SK-N-SH treated with all-trans-retinoic acid at 6 μM for 48 hours (cell line): ENCODE measurements around the gene TNC.
A peak's percentile ranks its signal among the peaks of the same experiment; 100 is the strongest.

ENCODE experiments used
- ATAC-seq: fragments of 200-7000 bp; cut with Tn5 transposase; 3 replicates; pipeline ENCODE4 v1.9.1; 2020; ENCODE audit warnings: mild to moderate bottlenecking, moderate library complexity
- ARNTL ChIP-seq: fragments of 450-650 bp; formaldehyde crosslinking; IDR thresholded peaks from 2 replicates; pipeline ENCODE4 v1.5.0; 2020; ENCODE audit warnings: low read depth, mild to moderate bottlenecking, moderate library complexity, borderline replicate concordance
- BACH2 ChIP-seq: fragments of 250-450 bp; sonication (Bioruptor Pico); IDR thresholded peaks from 2 replicates; pipeline ENCODE4 v1.9.0; 2021; ENCODE audit warnings: mild to moderate bottlenecking, borderline replicate concordance
- CSDC2 ChIP-seq: fragments of 250-450 bp; sonication (Bioruptor Pico); IDR thresholded peaks from 2 replicates; pipeline ENCODE4 v1.5.0; 2020; ENCODE audit warnings: mild to moderate bottlenecking, moderate library complexity
- ESRRG ChIP-seq: fragments of 250-450 bp; sonication (Bioruptor Pico); IDR thresholded peaks from 2 replicates; pipeline ENCODE4 v1.6.1; 2021; ENCODE audit warnings: mild to moderate bottlenecking
- OSR1 ChIP-seq: fragments of 250-450 bp; sonication (Bioruptor Pico); IDR thresholded peaks from 2 replicates; pipeline ENCODE4 v1.8.0; 2022; ENCODE audit warnings: moderate library complexity, mild to moderate bottlenecking, inconsistent platforms
- PPARA ChIP-seq: fragments of 250-450 bp; sonication (Bioruptor Pico); IDR thresholded peaks from 2 replicates; pipeline ENCODE4 v1.5.0; 2020; ENCODE audit warnings: mild to moderate bottlenecking, borderline replicate concordance
- RARB ChIP-seq: fragments of 250-450 bp; sonication (Bioruptor Pico); IDR thresholded peaks from 2 replicates; pipeline ENCODE4 v1.8.0; 2021; ENCODE audit warnings: mild to moderate bottlenecking, moderate library complexity
- SNAI2 ChIP-seq: fragments of 250-450 bp; sonication (Bioruptor Pico); IDR thresholded peaks from 2 replicates; pipeline ENCODE4 v1.5.0; 2020; ENCODE audit warnings: mild to moderate bottlenecking, moderate library complexity
- TCF4 ChIP-seq: fragments of 250-450 bp; sonication (Bioruptor Pico); IDR thresholded peaks from 2 replicates; pipeline ENCODE4 v1.8.0; 2021; ENCODE audit warnings: mild to moderate bottlenecking, moderate library complexity, borderline replicate concordance
- TOX ChIP-seq: fragments of 250-450 bp; sonication (Bioruptor Pico); IDR thresholded peaks from 2 replicates; pipeline ENCODE4 v1.8.0; 2021; ENCODE audit warnings: mild to moderate bottlenecking, moderate library complexity, borderline replicate concordance
- ZC3H10 ChIP-seq: fragments of 250-450 bp; sonication (Bioruptor Pico); IDR thresholded peaks from 2 replicates; pipeline ENCODE4 v1.5.1; 2021; ENCODE audit warnings: mild to moderate bottlenecking, moderate library complexity
- ZFP3 ChIP-seq: fragments of 250-450 bp; sonication (Bioruptor Pico); IDR thresholded peaks from 2 replicates; pipeline ENCODE4 v1.5.0; 2020; ENCODE audit warnings: mild to moderate bottlenecking, moderate library complexity
- ZFP30 ChIP-seq: fragments of 450-650 bp; formaldehyde crosslinking; IDR thresholded peaks from 2 replicates; pipeline ENCODE4 v1.5.0; 2022; ENCODE audit warnings: mild to moderate bottlenecking, moderate library complexity
- ZNF565 ChIP-seq: fragments of 450-650 bp; formaldehyde crosslinking; conservative IDR thresholded peaks from 2 replicates; pipeline ENCODE4 v1.5.0; 2020; ENCODE audit warnings: low read depth, mild to moderate bottlenecking, moderate library complexity
- ZNF70 ChIP-seq: fragments of 450-650 bp; formaldehyde crosslinking; IDR thresholded peaks from 2 replicates; pipeline ENCODE4 v1.5.0; 2020; ENCODE audit warnings: mild to moderate bottlenecking, moderate library complexity
- ZNF8 ChIP-seq: fragments of 450-650 bp; formaldehyde crosslinking; IDR thresholded peaks from 2 replicates; pipeline ENCODE4 v1.5.0; 2020; ENCODE audit warnings: mild to moderate bottlenecking, moderate library complexity
- TF ChIP-seq, protein P1 (sequence below): fragments of 250-450 bp; sonication (Bioruptor Pico); IDR thresholded peaks from 2 replicates; pipeline ENCODE4 v1.5.1; 2020; ENCODE audit warnings: low read depth, mild to moderate bottlenecking, moderate library complexity
- TF ChIP-seq, protein P2 (sequence below): fragments of 250-450 bp; sonication (Bioruptor Pico); IDR thresholded peaks from 2 replicates; pipeline ENCODE4 v1.5.1; 2021; ENCODE audit warnings: mild to moderate bottlenecking, moderate library complexity
- TF ChIP-seq, protein P3 (sequence below): fragments of 250-450 bp; sonication (Bioruptor Pico); IDR thresholded peaks from 2 replicates; pipeline ENCODE4 v1.5.0; 2020; ENCODE audit warnings: mild to moderate bottlenecking, moderate library complexity
- TF ChIP-seq, protein P4 (sequence below): fragments of 250-450 bp; sonication (Bioruptor Pico); IDR thresholded peaks from 2 replicates; pipeline ENCODE4 v1.8.0; 2020; ENCODE audit warnings: mild to moderate bottlenecking, moderate library complexity, borderline replicate concordance
- TF ChIP-seq, protein P5 (sequence below): fragments of 250-450 bp; sonication (Bioruptor Pico); IDR thresholded peaks from 2 replicates; pipeline ENCODE4 v1.8.0; 2021; ENCODE audit warnings: low read depth, mild to moderate bottlenecking, moderate library complexity, borderline replicate concordance

The TNC gene

DNA sequence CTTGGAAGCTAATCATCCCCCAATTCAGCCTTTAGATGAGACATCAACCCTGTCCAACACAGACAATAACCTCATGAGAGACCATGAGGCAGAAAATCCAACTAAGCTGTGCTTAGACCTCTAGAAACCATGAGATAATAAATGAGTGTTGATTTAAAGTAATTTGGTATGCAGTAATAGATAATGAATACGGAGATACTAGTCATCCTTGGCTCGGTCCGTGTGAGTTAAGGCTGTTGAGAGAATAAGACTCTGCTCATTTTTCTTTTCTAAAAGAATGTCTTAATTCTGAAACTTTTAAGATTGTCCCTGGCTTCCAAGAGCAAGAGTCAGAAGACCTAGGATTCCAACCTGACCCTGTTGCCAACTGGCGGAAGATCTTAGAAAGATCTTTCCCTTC lies 6.1 kb downstream of the TNC start (continued):
- TF ChIP-seq ZFP30 (CRISPR knock-in tag) (no peak), ZFP3 (no peak), TOX (no peak), RARB (CRISPR knock-in tag) (no peak)
- TF ChIP-seq, all 23 proteins: peak for 0

DNA sequence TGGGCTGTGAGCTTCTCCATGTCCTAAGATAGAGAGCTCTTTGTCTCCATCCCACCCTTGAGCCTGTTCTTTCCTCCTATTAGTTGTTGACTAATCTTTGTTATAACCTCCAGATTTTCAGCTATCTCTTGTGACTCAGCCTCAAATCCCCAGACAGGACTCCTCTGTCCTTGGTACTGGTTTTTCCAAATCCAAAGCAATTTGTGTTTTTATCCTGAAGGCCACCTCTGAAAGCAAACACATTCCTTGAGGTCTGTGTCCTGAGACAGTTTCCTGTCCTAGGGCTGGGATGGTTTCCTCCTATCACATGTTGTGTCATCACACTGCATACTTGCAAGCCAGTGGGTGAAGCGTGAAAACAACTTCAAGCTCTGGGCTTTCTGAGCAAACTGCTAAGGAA lies 8.5 kb downstream of the TNC start:
- TF ChIP-seq CSDC2 (CRISPR knock-in tag) = peak; percentile 61; the same call in 1 of the 2 replicates
- no peak for TF ChIP-seq ARNTL
- 0 out of 2 replicates have a peak, but pooled peaks have one; percentile 10 for TF ChIP-seq ZC3H10
- peak; percentile 60; the same call in 1 of the 2 replicates for TF ChIP-seq ZNF70
- no peak for TF ChIP-seq BACH2 (CRISPR knock-in tag)
- TF ChIP-seq ZFP3 = 0 out of 2 replicates have a peak, but pooled peaks have one; percentile 74
- no peak; the same call in 2 of the 3 replicates for ATAC-seq

DNA sequence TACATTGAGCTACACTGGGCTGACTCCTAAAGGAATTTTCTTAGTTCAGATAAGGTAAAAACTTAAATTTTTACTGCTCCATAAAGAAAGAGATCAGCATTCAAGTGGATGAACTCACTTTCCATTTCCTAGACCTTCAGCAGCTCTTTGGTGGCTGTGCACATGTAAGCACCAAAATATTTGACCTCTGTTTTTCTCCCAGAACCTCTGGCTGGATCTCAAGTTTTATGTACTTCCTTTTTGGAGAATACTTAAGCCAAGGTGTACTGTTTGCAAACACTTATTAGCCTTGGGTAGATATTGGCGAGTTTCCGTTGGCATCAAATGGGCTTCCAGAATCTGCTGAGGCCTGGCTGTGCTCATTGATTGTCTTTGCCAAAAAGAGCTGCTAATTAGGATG lies 10.3 kb downstream of the TNC start:
- ATAC-seq = no peak
- TF ChIP-seq OSR1 (no peak), ZNF8 (no peak), ZNF565 (no peak), PPARA (CRISPR knock-in tag) (no peak), TCF4 (CRISPR knock-in tag) (no peak), ARNTL (no peak), ESRRG (CRISPR knock-in tag) (no peak), ZFP30 (CRISPR knock-in tag) (no peak)
- TF ChIP-seq, protein P1, sequence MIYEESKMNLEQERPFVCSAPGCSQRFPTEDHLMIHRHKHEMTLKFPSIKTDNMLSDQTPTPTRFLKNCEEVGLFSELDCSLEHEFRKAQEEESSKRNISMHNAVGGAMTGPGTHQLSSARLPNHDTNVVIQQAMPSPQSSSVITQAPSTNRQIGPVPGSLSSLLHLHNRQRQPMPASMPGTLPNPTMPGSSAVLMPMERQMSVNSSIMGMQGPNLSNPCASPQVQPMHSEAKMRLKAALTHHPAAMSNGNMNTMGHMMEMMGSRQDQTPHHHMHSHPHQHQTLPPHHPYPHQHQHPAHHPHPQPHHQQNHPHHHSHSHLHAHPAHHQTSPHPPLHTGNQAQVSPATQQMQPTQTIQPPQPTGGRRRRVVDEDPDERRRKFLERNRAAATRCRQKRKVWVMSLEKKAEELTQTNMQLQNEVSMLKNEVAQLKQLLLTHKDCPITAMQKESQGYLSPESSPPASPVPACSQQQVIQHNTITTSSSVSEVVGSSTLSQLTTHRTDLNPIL (CRISPR knock-in tag) = no peak
- TF ChIP-seq, protein P2, sequence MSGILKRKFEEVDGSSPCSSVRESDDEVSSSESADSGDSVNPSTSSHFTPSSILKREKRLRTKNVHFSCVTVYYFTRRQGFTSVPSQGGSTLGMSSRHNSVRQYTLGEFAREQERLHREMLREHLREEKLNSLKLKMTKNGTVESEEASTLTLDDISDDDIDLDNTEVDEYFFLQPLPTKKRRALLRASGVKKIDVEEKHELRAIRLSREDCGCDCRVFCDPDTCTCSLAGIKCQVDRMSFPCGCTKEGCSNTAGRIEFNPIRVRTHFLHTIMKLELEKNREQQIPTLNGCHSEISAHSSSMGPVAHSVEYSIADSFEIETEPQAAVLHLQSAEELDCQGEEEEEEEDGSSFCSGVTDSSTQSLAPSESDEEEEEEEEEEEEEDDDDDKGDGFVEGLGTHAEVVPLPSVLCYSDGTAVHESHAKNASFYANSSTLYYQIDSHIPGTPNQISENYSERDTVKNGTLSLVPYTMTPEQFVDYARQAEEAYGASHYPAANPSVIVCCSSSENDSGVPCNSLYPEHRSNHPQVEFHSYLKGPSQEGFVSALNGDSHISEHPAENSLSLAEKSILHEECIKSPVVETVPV (CRISPR knock-in tag) = no peak
- TF ChIP-seq, protein P3, sequence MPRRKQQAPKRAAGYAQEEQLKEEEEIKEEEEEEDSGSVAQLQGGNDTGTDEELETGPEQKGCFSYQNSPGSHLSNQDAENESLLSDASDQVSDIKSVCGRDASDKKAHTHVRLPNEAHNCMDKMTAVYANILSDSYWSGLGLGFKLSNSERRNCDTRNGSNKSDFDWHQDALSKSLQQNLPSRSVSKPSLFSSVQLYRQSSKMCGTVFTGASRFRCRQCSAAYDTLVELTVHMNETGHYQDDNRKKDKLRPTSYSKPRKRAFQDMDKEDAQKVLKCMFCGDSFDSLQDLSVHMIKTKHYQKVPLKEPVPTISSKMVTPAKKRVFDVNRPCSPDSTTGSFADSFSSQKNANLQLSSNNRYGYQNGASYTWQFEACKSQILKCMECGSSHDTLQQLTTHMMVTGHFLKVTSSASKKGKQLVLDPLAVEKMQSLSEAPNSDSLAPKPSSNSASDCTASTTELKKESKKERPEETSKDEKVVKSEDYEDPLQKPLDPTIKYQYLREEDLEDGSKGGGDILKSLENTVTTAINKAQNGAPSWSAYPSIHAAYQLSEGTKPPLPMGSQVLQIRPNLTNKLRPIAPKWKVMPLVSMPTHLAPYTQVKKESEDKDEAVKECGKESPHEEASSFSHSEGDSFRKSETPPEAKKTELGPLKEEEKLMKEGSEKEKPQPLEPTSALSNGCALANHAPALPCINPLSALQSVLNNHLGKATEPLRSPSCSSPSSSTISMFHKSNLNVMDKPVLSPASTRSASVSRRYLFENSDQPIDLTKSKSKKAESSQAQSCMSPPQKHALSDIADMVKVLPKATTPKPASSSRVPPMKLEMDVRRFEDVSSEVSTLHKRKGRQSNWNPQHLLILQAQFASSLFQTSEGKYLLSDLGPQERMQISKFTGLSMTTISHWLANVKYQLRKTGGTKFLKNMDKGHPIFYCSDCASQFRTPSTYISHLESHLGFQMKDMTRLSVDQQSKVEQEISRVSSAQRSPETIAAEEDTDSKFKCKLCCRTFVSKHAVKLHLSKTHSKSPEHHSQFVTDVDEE (CRISPR knock-in tag) = no peak

DNA sequence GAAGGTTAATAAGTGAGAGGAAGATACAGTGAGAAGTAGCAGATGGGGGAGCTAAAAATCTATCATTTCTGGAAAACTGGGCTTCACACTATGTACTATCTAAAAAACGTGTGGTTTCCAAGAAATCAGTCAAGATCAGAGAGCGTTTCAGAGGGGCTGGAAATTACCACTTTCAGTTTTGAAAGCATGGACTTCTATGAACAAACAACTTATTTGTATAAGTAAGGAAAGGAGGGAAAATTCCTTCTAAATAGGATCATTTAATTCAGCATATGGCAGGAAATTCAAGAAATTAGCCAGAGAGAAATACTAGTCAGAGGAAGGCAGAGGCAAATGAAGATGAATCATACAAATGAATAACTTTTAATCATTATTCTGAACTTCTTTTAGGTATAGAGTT lies 11.3 kb downstream of the TNC start:
- TF ChIP-seq, protein P4, sequence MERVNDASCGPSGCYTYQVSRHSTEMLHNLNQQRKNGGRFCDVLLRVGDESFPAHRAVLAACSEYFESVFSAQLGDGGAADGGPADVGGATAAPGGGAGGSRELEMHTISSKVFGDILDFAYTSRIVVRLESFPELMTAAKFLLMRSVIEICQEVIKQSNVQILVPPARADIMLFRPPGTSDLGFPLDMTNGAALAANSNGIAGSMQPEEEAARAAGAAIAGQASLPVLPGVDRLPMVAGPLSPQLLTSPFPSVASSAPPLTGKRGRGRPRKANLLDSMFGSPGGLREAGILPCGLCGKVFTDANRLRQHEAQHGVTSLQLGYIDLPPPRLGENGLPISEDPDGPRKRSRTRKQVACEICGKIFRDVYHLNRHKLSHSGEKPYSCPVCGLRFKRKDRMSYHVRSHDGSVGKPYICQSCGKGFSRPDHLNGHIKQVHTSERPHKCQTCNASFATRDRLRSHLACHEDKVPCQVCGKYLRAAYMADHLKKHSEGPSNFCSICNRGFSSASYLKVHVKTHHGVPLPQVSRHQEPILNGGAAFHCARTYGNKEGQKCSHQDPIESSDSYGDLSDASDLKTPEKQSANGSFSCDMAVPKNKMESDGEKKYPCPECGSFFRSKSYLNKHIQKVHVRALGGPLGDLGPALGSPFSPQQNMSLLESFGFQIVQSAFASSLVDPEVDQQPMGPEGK (CRISPR knock-in tag) = no peak
- no peak for TF ChIP-seq SNAI2 (CRISPR knock-in tag)
- no peak for TF ChIP-seq PPARA (CRISPR knock-in tag)
- no peak for TF ChIP-seq ZNF565
- TF ChIP-seq, protein P1 (CRISPR knock-in tag) = no peak
- TF ChIP-seq, protein P5, sequence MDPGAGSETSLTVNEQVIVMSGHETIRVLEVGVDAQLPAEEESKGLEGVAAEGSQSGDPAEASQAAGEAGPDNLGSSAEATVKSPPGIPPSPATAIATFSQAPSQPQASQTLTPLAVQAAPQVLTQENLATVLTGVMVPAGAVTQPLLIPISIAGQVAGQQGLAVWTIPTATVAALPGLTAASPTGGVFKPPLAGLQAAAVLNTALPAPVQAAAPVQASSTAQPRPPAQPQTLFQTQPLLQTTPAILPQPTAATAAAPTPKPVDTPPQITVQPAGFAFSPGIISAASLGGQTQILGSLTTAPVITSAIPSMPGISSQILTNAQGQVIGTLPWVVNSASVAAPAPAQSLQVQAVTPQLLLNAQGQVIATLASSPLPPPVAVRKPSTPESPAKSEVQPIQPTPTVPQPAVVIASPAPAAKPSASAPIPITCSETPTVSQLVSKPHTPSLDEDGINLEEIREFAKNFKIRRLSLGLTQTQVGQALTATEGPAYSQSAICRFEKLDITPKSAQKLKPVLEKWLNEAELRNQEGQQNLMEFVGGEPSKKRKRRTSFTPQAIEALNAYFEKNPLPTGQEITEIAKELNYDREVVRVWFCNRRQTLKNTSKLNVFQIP (CRISPR knock-in tag) = no peak
- no peak for TF ChIP-seq ZNF8
- TF ChIP-seq, all 23 proteins: peak for 0
- 0 out of 3 replicates have a peak, but pooled peaks have one; percentile 0 for ATAC-seq
